Bone marrow (tissue), 2 donors: Measurements from ENCODE around the gene LRRC27.

Source experiments
- DNase-seq, 2 donors: peaks; one replicate each; lab custom pipeline; 2025; lab: John Stamatoyannopoulos, UW

Gene LRRC27

GRCh38 chr10:132427006-132427771, 95.2 kb downstream of the LRRC27 start:
- no peak for DNase-seq

GRCh38 chr10:132427939-132428367, 96.0 kb downstream of the LRRC27 start:
- no peak for DNase-seq

DNA sequence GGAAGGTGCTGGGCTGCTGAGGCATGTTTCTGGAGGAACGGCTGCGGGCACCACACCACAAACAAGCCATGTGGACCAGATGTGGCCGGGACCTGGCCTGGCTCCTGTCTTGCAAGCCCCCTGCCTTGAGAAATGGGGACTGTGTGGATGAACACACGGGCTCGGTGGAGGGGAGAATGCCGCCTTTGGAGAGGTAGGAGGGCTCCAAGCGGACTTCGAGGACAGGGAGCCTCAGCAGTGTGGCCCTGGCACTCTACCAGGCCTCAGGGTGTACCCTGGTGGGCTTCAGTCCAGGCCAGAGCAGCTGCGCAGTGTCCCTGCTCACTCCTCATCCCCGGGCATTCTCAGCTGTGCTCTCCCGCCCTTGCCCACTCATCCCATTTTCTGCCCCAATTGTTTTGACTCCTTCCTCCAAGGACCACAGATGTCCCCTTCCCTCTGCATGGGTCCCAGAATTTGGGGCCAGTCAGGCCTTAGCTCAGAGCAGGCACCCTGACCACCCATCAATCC, 96.5 kb downstream of the LRRC27 start:
- no peak for DNase-seq
